Suprapubic skin (tissue), 4 donors: ENCODE measurements around the gene ADGRG1. TPM values are rescaled to one million over a fixed set of nuclear protein-coding genes. Genes with fewer than 3 reads are reported as not detected.
A peak's percentile ranks its signal among the peaks of the same experiment; 100 is the strongest.
"Not testable (repeated sequence)": the region's sequence is repeated elsewhere in the genome, so short reads cannot be mapped to it uniquely, and the experiment has no call there.

ENCODE experiments used
- DNase-seq, 2 donors: peaks; one replicate each; pipeline ENCODE4 v3.0.0-alpha.2; 2019; ENCODE audit warnings: low spot score in 2 of 2
- H3K27ac ChIP-seq: fragments of 200-600 bp; sonication (generic); one replicate; pipeline ENCODE4 v1.5.1; 2019
- H3K27me3 ChIP-seq: fragments of 200-600 bp; sonication (generic); one replicate; pipeline ENCODE4 v1.5.1; 2019
- H3K36me3 ChIP-seq: fragments of 200-600 bp; sonication (generic); one replicate; pipeline ENCODE4 v1.5.1; 2019
- H3K4me1 ChIP-seq: fragments of 200-600 bp; sonication (generic); one replicate; pipeline ENCODE4 v1.5.1; 2019
- H3K4me3 ChIP-seq: fragments of 200-600 bp; sonication (generic); one replicate; pipeline ENCODE4 v1.5.1; 2019; ENCODE audit warnings: mild to moderate bottlenecking
- H3K9me3 ChIP-seq: fragments of 200-600 bp; sonication (generic); one replicate; pipeline ENCODE4 v1.5.1; 2019
- CTCF ChIP-seq, 2 donors: fragments of 200-600 bp in 1 of 2; fragments of 450-650 bp in 1 of 2; sonication (generic) in 1 of 2; IDR thresholded peaks; one replicate each; pipeline ENCODE4 v1.5.1; 2016 to 2019; ENCODE audit warnings: antibody characterized with exemption in 2 of 2, mild to moderate bottlenecking in 1 of 2, moderate library complexity in 1 of 2
- EP300 ChIP-seq: sonication (generic); formaldehyde crosslinking; IDR thresholded peaks from one replicate; pipeline ENCODE4 v1.6.1; 2017; ENCODE audit warnings: antibody characterized with exemption
- POLR2A ChIP-seq, 2 donors: fragments of 450-650 bp; IDR thresholded peaks; one replicate each; pipeline ENCODE4 v1.6.1; 2017; ENCODE audit warnings: antibody characterized with exemption in 2 of 2, mild to moderate bottlenecking in 2 of 2, moderate library complexity in 2 of 2
- POLR2AphosphoS5 ChIP-seq, 3 donors: sonication (generic); formaldehyde crosslinking; IDR thresholded peaks; one replicate each; pipeline ENCODE4 v1.6.1; 2017; ENCODE audit warnings: antibody characterized with exemption in 3 of 3
- WGBS: methylation state at CpG from one replicate; pipeline ENCODE4 v1.1.5; 2018; 5-methylcytosine and 5-hydroxymethylcytosine counted together
- total RNA-seq, 4 donors: library from RNA; depleted of rRNA; stranded (reverse); fragments of >200 nt; gene quantifications; one replicate each; pipeline ENCODE4 v1.1.0, GENCODE V29; 2016

Gene ADGRG1
- total RNA-seq, 4 donors from 2014 or later: 107 to 202 (median 139) TPM

- Histone ChIP-seq H3K36me3 (no peaks in the 10 kb centered on the region), H3K4me3 (no peak overlapping the region), H3K9me3 (no peaks in the 10 kb centered on the region), H3K27ac (no peak overlapping the region), H3K4me1 (peaks cover 12% of the 10 kb centered on the region), H3K27me3 (no peaks in the 10 kb centered on the region)
- 100% methylated on average over 1 of the region's 1 CpG for WGBS
- no peak for TF ChIP-seq POLR2A (IDR thresholded peaks at IDR 0.05)
- no peak for TF ChIP-seq POLR2AphosphoS5 (IDR thresholded peaks at IDR 0.05)
- no peak for DNase-seq
These were observed 34.4 kb upstream of the ADGRG1 start for GRCh38 chr16:57593990-57594389.

- DNase-seq: peak in 1 of 2 donors; percentile 41
- Histone ChIP-seq H3K36me3 (no peaks in the 10 kb centered on the region), H3K4me3 (no peak overlapping the region), H3K9me3 (no peaks in the 10 kb centered on the region), H3K27me3 (no peaks in the 10 kb centered on the region), H3K27ac (no peak overlapping the region), H3K4me1 (peaks cover 12% of the 10 kb centered on the region)
- WGBS: 77% methylated on average over 4 of the region's 4 CpGs
- no peak for TF ChIP-seq POLR2A (IDR thresholded peaks at IDR 0.05)
- no peak for TF ChIP-seq POLR2AphosphoS5 (IDR thresholded peaks at IDR 0.05)
- no peak for TF ChIP-seq CTCF (IDR thresholded peaks at IDR 0.05)
- TF ChIP-seq EP300: no peak
These were observed 33.8 kb upstream of the ADGRG1 start for GRCh38 chr16:57594531-57595031.

- not testable (repeated sequence) for H3K36me3 ChIP-seq, H3K4me3 ChIP-seq, H3K9me3 ChIP-seq, H3K27me3 ChIP-seq, H3K4me1 ChIP-seq, H3K27ac ChIP-seq
- 93% methylated on average over 4 of the region's 4 CpGs for WGBS
- DNase-seq: peak in 1 of 2 donors; percentile 1
These were observed 32.2 kb upstream of the ADGRG1 start for GRCh38 chr16:57596234-57596633.

GRCh38 chr16:57598437-57598836, 30.0 kb upstream of the ADGRG1 start:
- Histone ChIP-seq H3K27ac (no peak overlapping the region), H3K27me3 (peaks cover 3% of the 10 kb centered on the region), H3K9me3 (no peaks in the 10 kb centered on the region), H3K36me3 (no peaks in the 10 kb centered on the region), H3K4me3 (no peak overlapping the region), H3K4me1 (peaks cover 5% of the 10 kb centered on the region)
- TF ChIP-seq POLR2A (IDR thresholded peaks at IDR 0.05): no peak
- TF ChIP-seq POLR2AphosphoS5 (IDR thresholded peaks at IDR 0.05): no peak
- TF ChIP-seq CTCF (IDR thresholded peaks at IDR 0.05): no peak
- no peak for TF ChIP-seq EP300
- no peak for DNase-seq

- Histone ChIP-seq H3K36me3 (no peaks in the 10 kb centered on the region), H3K27ac (no peak overlapping the region), H3K4me3 (no peak overlapping the region), H3K27me3 (peaks cover 3% of the 10 kb centered on the region), H3K4me1 (peaks cover 5% of the 10 kb centered on the region), H3K9me3 (no peaks in the 10 kb centered on the region)
- DNase-seq: peak in 1 of 2 donors; percentile 74
- no peak for TF ChIP-seq POLR2AphosphoS5 (IDR thresholded peaks at IDR 0.05)
- no peak for TF ChIP-seq POLR2A (IDR thresholded peaks at IDR 0.05)
- no peak for TF ChIP-seq EP300
- TF ChIP-seq CTCF (IDR thresholded peaks at IDR 0.05): peak in 1 of 2 donors; percentile 70
- WGBS: 31% methylated on average over 4 of the region's 12 CpGs
These were observed 28.2 kb upstream of the ADGRG1 start for GRCh38 chr16:57600048-57600835.

GRCh38 chr16:57600952-57601580, 27.4 kb upstream of the ADGRG1 start:
- DNase-seq: peak in 1 of 2 donors; percentile 9
- 67% methylated on average over 2 of the region's 2 CpGs for WGBS
- TF ChIP-seq EP300 (no peak), CTCF (IDR thresholded peaks at IDR 0.05) (no peak), POLR2AphosphoS5 (IDR thresholded peaks at IDR 0.05) (no peak), POLR2A (IDR thresholded peaks at IDR 0.05) (no peak)

More at GRCh38 chr16:57600952-57601580, 27.4 kb upstream of the ADGRG1 start:
- H3K27ac ChIP-seq: peak overlapping the region; percentile 34
- peaks cover 5% of the 10 kb centered on the region for H3K4me1 ChIP-seq
- no peaks in the 10 kb centered on the region for H3K36me3 ChIP-seq
- H3K27me3 ChIP-seq: peaks cover 3% of the 10 kb centered on the region
- H3K9me3 ChIP-seq: no peaks in the 10 kb centered on the region
- H3K4me3 ChIP-seq: no peak overlapping the region
